ENCODE measurements around the gene GSX1.
A peak's percentile ranks its signal among the peaks of the same experiment; 100 is the strongest.

The GSX1 gene

GRCh38 chr13:27789495-27790303, 2.6 kb upstream of the GSX1 start:
- Mint-ChIP-seq H3K4me1 (ENCODE audit: low read depth) (peaks cover 13% of the 10 kb centered on the region), H3K9me3 (no peaks in the 10 kb centered on the region), H3K27ac (no peak overlapping the region), H3K36me3 (ENCODE audit: low read depth) (peaks cover 2% of the 10 kb centered on the region), H3K4me3 (peak overlapping the region; percentile 11), H3K27me3 (ENCODE audit: low read depth) (peaks cover 86% of the 10 kb centered on the region)

GRCh38 chr13:27790523-27790922, 1.8 kb upstream of the GSX1 start:
- H3K36me3 Mint-ChIP-seq (ENCODE audit: low read depth): peaks cover 2% of the 10 kb centered on the region
- H3K27ac Mint-ChIP-seq: peak overlapping the region; percentile 31
- peaks cover 13% of the 10 kb centered on the region for H3K4me1 Mint-ChIP-seq (ENCODE audit: low read depth)
- H3K27me3 Mint-ChIP-seq (ENCODE audit: low read depth): peaks cover 86% of the 10 kb centered on the region
- H3K9me3 Mint-ChIP-seq: no peaks in the 10 kb centered on the region
- peak overlapping the region; percentile 73 for H3K4me3 Mint-ChIP-seq

DNA sequence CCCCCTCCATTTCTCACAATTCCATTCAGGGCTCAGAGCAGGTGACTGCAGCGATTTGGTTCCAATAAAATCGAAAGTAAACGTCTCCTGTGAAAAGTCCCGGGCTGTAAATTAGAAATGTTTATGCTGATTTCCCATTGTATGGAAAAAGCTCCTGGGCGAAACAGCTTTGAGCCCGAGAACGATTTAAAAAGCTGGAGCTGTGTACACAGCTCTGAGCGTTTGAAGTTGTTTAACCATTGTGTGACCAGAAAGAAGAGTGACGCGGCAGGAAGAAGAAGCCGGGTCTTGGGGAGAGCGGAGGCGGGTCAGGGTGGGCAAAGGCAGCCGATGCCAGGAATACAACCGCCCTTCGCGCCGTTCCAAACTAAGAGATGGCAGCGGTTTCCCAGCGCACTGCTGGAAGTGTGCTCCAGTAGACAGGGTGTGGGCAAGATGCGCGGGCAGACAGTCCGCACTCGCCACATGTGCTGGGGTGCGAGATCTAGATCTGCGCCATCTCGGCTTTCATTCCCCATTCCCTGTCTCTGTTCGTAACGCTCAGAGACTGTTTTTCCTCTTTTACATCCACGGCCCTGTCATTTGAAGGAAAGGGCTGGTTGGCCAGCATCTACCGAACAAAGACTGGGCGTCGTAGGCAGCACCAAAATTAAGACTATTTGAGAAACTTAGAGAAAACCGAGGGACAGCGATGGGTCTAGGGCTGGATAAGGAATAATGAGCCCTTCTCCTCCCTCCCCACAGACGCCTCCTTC, 960 bp upstream of the GSX1 start:
- Mint-ChIP-seq H3K9me3 (no peaks in the 10 kb centered on the region), H3K4me1 (ENCODE audit: low read depth) (peaks cover 13% of the 10 kb centered on the region), H3K36me3 (ENCODE audit: low read depth) (peaks cover 2% of the 10 kb centered on the region), H3K4me3 (peak overlapping the region; percentile 73), H3K27ac (peak overlapping the region; percentile 34), H3K27me3 (ENCODE audit: low read depth) (peaks cover 91% of the 10 kb centered on the region)

GRCh38 chr13:27791901-27792392, 336 bp upstream of the GSX1 start:
- peaks cover 2% of the 10 kb centered on the region for H3K36me3 Mint-ChIP-seq (ENCODE audit: low read depth)
- H3K4me1 Mint-ChIP-seq (ENCODE audit: low read depth): peaks cover 13% of the 10 kb centered on the region
- peak overlapping the region; percentile 26 for H3K27ac Mint-ChIP-seq
- H3K9me3 Mint-ChIP-seq: no peaks in the 10 kb centered on the region
- peak overlapping the region; percentile 19 for H3K4me3 Mint-ChIP-seq
- peaks cover 91% of the 10 kb centered on the region for H3K27me3 Mint-ChIP-seq (ENCODE audit: low read depth)

DNA sequence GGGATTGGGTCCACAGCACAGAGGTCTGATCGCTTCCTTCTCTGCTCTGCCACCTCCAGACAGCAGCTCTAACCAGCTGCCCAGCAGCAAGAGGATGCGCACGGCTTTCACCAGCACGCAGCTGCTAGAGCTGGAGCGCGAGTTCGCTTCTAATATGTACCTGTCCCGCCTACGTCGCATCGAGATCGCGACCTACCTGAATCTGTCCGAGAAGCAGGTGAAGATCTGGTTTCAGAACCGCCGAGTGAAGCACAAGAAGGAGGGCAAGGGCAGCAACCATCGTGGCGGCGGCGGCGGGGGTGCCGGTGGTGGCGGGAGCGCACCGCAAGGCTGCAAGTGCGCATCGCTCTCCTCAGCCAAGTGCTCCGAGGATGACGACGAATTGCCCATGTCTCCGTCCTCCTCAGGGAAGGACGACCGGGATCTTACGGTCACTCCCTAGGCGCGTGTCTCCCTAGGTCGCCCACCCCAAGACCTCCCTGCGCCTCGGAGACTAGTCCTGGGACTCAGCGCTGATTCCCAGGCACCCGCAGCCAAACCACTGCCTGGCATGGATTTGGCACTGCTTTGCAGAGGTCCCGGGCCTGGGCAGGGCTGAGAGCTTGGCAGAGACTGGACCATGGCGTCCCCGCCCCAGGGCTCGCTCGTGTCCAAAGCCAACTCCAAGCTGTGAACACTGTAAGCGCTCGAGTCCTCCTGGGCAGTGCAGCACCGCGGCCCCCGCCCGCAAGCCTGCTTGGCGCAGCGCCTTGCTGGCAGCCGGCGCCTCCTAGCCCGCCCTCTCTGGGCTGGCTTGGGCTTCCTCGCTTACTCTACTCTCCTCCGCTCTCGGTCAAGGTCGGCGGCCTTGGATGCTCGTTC, 1.5 kb downstream of the GSX1 start:
- Mint-ChIP-seq H3K36me3 (ENCODE audit: low read depth) (peaks cover 2% of the 10 kb centered on the region), H3K4me3 (no peak overlapping the region), H3K4me1 (ENCODE audit: low read depth) (peaks cover 13% of the 10 kb centered on the region), H3K27me3 (ENCODE audit: low read depth) (peaks cover 90% of the 10 kb centered on the region), H3K27ac (peak overlapping the region; percentile 79), H3K9me3 (no peaks in the 10 kb centered on the region)

DNA sequence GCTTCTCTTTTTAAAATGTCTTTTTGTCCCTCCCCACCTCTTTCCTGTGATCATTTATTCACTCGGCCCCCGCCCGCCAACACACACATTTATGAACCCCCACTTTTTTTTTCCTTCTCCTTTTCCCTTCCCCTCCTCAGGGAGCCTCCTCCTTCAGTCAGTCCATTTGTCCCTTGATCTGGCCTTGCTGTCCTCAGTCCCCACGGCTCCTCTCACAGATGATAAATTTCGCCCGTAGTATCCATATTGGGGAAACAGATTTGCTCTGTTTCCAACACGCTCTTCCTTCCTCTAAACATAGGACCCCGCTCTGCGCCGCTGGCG, 2.0 kb downstream of the GSX1 start:
- Mint-ChIP-seq H3K4me3 (no peak overlapping the region), H3K4me1 (ENCODE audit: low read depth) (peaks cover 9% of the 10 kb centered on the region), H3K36me3 (ENCODE audit: low read depth) (peaks cover 2% of the 10 kb centered on the region), H3K9me3 (no peaks in the 10 kb centered on the region), H3K27me3 (ENCODE audit: low read depth) (peaks cover 89% of the 10 kb centered on the region), H3K27ac (peak overlapping the region; percentile 79)

GRCh38 chr13:27794921-27795717, 2.8 kb downstream of the GSX1 start:
- Mint-ChIP-seq H3K27ac (no peak overlapping the region), H3K36me3 (ENCODE audit: low read depth) (peaks cover 2% of the 10 kb centered on the region), H3K27me3 (ENCODE audit: low read depth) (peaks cover 93% of the 10 kb centered on the region), H3K4me3 (no peak overlapping the region), H3K4me1 (ENCODE audit: low read depth) (peaks cover 9% of the 10 kb centered on the region), H3K9me3 (no peaks in the 10 kb centered on the region)

DNA sequence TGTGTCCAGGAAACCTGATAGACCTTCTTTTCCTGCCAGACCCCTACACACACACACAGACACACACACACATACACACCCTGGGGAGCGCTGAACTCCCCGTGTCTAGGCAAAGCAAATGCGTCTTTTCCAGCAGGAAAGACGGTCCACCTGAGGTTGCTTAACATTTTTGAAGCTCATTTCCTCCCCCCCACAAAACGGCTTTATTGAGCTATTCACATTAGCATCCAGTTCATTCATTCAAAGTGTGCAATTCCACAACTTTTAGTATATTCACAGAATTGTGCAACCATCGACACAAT, 3.4 kb downstream of the GSX1 start:
- Mint-ChIP-seq H3K4me1 (ENCODE audit: low read depth) (peaks cover 7% of the 10 kb centered on the region), H3K27me3 (ENCODE audit: low read depth) (peaks cover 93% of the 10 kb centered on the region), H3K27ac (no peak overlapping the region), H3K4me3 (no peak overlapping the region), H3K36me3 (ENCODE audit: low read depth) (peaks cover 2% of the 10 kb centered on the region), H3K9me3 (no peaks in the 10 kb centered on the region)

DNA sequence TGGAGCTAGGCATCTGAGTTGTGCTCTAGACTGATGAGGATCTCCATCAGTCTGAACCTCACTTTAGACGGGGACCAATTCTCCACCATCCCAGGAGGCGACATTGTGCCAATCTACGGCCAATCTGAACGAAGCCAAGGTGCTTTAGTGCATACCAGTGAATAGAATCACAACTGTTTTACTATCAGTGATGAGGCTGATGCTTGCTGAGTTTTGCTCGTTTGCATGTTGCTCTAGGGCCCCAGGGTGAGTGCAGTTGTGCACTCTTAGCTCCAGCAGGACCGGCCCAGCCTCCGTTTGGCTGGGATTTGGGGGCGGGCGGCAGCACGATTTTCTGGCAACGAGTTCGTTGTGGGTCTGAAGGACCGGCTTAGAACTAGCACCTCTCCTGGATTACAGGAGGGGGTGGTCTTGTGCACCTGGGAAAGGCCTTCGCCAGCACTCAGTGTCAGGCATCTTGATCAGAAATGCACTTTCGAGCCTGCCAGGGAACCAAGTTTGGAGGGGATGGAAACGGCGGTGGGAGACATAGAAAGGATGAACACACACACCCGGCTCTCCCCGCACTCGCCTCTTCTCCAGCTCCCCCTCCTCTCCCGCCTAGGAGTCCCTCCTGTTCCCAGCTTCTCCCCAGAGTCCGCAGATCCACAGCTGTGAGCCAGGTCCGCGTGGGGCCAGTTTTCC, 4.4 kb downstream of the GSX1 start:
- Mint-ChIP-seq H3K36me3 (ENCODE audit: low read depth) (peaks cover 2% of the 10 kb centered on the region), H3K27ac (no peak overlapping the region), H3K4me1 (ENCODE audit: low read depth) (peaks cover 2% of the 10 kb centered on the region), H3K9me3 (no peaks in the 10 kb centered on the region), H3K27me3 (ENCODE audit: low read depth) (peaks cover 89% of the 10 kb centered on the region), H3K4me3 (no peak overlapping the region)

DNA sequence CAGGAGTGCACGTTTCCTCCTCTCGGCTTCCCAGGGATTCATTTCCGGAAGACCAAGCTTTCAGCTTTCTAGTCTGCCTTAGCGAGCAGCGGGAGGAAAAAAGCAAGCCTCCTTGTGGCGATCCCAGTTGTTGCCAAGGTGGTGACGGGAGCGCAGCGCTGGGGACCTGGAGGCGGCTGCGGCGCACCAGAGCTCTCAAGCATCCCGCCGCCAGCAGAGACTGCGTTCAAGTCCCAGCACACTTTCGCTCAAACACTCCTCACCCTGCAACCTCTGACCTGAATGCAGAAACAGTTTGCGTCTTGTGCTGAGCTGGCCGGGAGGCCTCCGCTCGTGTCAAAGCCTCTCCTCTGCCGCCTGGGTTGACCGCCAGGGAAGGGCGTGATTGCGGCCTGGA, 4.9 kb downstream of the GSX1 start:
- H3K9me3 Mint-ChIP-seq: no peaks in the 10 kb centered on the region
- peaks cover 83% of the 10 kb centered on the region for H3K27me3 Mint-ChIP-seq (ENCODE audit: low read depth)
- H3K27ac Mint-ChIP-seq: no peak overlapping the region
- no peak overlapping the region for H3K4me3 Mint-ChIP-seq
- H3K36me3 Mint-ChIP-seq (ENCODE audit: low read depth): peaks cover 2% of the 10 kb centered on the region
- peaks cover 2% of the 10 kb centered on the region for H3K4me1 Mint-ChIP-seq (ENCODE audit: low read depth)

GRCh38 chr13:27806744-27807387, 14.6 kb downstream of the GSX1 start:
- H3K36me3 Mint-ChIP-seq (ENCODE audit: low read depth): no peaks in the 10 kb centered on the region
- H3K4me3 Mint-ChIP-seq: no peak overlapping the region
- H3K27me3 Mint-ChIP-seq (ENCODE audit: low read depth): peaks cover 32% of the 10 kb centered on the region
- no peak overlapping the region for H3K27ac Mint-ChIP-seq
- H3K9me3 Mint-ChIP-seq: no peaks in the 10 kb centered on the region
- no peaks in the 10 kb centered on the region for H3K4me1 Mint-ChIP-seq (ENCODE audit: low read depth)

DNA sequence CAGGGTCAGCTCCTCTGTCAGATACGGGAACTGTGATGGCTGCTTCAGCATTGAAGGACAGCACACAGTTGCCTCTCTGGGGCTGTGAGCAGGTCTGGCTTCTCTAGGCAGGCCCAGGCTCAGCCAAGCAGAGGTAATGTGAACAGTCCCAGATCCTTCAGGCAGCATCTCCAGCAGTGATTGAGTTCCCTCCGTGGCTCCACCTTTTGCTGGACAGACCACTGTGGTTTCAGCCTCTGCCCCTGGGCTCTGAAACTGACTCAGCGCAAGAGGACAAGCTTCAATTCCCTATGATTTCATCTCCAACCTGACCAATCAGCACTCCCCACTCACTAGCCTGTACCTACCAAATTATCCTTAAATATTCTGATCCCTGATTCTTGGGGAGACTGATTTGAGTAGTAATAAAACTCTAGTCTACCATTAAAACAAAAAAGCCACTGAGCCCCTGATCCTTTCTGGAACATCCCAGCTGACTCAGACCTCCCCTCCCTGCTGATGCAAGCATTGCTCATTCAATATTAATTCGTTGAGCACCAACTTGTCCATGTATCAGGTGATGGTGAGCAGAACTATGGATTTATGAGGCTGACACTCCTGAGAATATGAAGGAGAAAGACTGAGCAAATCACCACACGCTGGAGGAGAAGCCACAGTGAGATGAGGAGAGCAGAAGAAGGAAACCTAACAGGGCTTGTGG, 16.7 kb downstream of the GSX1 start:
- Mint-ChIP-seq H3K4me1 (ENCODE audit: low read depth) (no peaks in the 10 kb centered on the region), H3K9me3 (no peaks in the 10 kb centered on the region), H3K27me3 (ENCODE audit: low read depth) (peaks cover 29% of the 10 kb centered on the region), H3K4me3 (no peak overlapping the region), H3K36me3 (ENCODE audit: low read depth) (no peaks in the 10 kb centered on the region), H3K27ac (no peak overlapping the region)

DNA sequence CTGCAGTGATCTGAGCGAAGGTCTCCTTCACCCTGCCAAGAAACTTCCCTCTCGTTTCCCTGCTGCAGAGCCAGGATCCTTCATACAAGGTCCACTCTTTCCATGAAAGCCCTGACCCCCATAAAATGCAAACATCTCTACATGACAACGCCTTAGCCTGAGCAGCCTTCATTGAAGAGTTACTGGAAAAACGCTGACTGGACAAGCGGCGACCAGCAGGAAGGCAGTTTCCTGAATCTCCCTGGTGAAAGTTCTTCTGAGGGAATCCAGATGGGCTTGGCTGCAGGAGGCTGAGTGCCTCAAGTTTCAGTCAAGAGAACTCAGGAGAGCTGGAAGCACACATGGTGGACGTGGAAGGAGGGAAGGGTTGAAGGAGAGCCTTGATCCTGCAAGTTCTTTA, 17.7 kb downstream of the GSX1 start:
- H3K36me3 Mint-ChIP-seq (ENCODE audit: low read depth): no peaks in the 10 kb centered on the region
- no peaks in the 10 kb centered on the region for H3K4me1 Mint-ChIP-seq (ENCODE audit: low read depth)
- peaks cover 29% of the 10 kb centered on the region for H3K27me3 Mint-ChIP-seq (ENCODE audit: low read depth)
- no peaks in the 10 kb centered on the region for H3K9me3 Mint-ChIP-seq
- H3K4me3 Mint-ChIP-seq: no peak overlapping the region
- H3K27ac Mint-ChIP-seq: no peak overlapping the region
